ENCODE data around the gene CGRRF1.

The CGRRF1 gene

DNA sequence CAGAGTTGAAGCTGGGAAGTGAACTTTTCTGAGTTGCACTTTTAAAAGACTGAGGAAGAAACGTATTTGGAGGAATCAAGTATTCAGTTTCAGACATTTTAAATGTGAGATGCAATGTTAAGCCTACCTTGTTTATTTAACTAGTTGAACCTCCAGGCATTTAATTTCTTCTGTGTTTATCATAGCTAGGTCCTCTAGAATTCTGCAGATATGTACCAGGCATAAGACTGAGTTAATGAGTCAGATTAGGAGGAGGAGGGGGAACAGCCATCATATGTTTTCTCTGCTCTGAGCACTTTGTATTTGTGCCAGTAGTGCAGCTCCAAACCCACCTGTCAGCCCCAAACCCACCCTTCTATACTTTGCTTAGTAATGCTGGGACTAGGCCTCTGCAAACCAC, 40.8 kb downstream of the CGRRF1 start:
- DNase-seq = no peak

DNA sequence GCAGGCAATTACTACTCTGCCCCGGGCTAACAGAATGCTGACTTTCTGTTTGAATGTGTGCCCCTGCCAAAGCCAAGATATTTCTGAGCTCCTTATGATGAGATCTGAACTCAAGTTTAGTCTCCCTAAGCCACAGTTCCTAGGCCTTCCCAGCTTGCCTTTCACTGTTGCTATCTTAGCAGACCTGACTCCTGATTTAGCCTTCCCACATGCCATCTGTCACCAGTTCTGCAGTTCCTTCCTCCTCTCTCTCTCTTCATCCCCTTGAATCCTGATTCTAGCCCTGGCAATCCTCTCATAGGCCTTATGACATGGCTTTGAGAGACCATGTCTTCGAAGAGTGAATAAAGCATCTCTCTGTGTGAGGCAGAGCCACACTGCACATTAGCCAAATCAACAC, 44.7 kb downstream of the CGRRF1 start:
- no peak for DNase-seq

DNA sequence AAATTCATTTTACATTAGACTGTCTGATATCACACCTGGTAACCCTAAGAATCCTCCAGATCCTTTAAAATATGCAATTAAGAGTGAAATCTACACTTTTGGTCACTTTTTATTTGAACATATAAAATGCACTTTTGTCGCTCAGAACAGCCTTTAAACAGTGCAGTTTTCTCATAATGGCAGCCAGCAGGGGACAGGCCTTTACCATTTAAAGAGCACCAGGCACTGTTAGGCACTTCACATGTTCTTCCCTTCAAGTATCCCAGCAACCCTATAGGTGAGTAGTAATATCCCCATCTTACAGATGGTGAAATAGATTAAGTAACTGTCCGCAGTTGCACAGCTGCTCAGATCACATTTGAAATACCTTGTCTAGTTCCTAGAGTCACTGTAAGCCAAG, 45.9 kb downstream of the CGRRF1 start:
- DNase-seq = no peak

DNA sequence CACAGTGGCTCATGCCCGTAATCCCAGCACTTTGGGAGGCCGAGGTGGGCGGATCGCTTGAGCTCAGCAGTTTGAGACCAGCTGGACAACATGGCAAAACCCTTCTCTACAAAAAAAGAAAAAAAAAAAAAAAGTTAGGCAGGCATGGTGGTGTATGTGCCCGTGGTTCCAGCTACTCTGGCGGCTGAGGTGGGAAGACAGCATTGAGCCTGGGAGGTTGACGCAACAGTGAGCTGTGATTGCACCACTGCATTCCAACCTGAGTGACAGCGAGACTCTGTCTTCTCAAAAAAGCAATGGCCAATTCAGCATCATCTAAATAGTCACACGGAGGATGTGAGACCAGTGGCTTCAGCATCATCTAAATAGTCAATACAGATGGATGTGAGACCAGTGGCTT, 46.8 kb downstream of the CGRRF1 start:
- no peak for DNase-seq

DNA sequence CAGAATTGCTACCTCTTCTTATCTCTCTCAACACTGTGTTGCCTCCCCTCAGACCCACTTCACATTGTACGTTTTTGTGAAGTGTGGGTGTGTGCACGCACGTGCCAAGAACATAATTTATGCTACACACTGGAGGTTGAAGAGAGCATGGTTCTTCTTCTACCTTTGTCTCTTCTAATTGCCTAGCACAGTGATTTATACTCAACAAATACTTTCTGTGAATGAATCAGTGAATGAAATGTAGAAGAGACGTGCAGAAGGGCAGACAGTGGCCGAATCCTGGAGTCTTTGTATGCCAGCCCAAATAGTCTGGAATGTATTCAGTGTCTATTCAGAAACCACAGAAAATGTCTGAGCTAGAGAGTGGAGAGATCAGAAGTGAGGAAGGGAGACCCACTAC, 52.6 kb downstream of the CGRRF1 start:
- no peak for DNase-seq

DNA sequence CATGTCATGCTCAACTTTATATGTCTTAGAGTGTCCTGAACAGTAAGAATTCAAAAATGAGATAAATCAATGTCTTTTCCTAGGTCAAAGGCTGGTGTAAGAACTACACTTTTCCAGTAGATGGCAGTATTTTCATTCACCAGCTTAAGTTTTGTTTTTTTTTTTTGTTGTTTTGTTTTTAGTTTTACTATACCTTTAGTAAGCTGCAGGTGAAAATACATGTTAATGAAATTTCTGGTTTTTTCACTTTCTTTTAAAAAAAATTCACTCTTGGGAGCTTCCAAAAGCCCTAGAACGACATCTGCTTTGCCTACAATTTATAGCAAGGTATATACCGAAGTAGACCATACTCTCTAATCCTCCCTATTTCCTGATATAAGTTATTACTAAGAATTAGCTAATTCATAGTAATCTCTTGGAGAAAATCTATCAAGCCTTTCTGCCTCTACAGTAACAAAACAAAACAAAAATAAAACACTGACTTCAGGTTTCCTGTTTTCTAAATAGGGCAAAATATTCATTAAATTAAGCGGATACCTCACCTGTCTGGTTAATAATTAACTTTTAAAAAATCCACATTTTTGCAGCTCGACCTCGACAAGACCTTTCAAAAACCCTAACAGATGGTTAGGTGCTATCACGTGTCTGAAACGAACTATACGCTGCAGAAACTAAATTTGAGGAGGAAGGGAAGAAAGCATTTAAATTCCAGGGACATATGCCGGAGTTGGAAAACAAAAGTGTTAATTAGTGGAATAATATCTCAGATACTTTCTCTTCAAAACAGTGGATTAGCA, 54.6 kb downstream of the CGRRF1 start:
- peak; percentile 22 for DNase-seq

DNA sequence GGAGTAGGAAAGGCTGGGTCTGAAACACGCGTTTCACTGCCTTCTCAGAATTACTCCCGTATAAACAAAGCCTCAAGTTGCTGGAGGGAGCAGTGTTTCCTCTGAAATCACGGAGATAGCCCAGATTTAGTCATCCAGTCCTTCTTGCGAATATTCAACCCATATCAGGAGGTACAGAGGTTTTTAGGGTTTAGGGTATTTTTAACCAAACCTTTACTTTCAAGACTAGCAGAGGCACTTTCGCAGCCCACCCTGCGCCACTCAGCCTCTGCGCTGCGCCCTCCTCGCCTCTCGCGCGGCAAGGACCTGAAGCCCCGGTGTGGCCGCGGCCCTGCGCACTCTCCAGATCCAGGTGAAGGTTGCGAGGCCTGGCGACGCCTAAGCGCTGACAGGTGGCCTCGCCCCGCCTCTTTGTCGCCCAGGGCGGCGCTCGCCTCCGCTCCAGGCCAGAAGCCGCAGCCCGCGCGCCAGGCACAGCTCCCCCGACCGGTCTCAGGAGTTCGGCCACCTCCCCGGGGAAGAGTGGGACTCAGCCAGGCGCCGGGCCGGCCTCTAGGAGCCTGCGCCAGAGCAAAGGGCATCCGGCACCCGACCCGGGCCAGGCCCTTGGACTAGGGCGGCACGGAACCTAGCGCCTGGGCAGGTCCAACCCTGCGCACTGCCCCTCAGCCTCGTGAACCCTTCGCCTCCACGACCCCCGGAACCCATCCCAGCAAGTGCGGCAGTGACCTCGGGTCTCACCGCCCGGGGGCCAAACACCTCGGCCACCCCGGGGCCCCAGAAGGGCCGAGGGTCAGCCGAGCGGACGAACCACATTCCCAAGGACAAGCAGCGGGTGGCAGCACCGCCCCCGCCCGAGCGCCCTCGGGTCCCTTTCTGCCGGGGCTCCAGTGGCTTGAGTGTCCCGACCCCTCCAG, 55.4 kb downstream of the CGRRF1 start:
- peak; percentile 60 for DNase-seq

DNA sequence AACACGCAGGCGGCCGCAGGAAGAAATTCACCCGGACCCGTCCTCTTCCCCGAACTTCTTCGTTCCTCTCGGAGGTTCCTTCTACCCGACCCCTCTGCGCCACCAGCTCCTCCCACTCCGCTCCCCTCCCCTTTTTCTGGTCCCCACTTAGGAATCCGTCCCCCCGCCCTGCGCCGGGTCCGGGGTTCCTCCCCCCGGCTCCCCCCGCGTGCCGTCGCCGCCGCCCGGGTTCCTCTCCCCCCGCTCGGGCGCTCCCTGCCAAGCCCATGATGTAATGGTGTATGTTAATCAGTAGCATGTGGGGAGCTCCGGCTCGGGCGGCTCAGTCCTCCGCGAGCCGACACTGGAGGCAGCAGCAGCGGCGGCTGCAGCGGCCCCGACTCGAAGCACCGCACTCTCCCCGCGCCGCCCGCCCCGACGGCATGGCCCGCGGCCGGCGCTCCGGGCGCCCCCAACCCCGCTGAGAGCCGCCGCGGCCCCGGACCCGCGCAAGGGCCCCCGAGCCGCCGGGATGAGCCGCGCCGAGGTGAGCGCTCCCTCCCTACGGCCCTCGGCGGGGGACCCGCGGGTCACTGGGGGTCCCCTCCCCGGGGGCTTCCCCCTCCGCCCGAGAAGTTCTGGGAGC, 56.2 kb downstream of the CGRRF1 start:
- peak; percentile 35 for DNase-seq

DNA sequence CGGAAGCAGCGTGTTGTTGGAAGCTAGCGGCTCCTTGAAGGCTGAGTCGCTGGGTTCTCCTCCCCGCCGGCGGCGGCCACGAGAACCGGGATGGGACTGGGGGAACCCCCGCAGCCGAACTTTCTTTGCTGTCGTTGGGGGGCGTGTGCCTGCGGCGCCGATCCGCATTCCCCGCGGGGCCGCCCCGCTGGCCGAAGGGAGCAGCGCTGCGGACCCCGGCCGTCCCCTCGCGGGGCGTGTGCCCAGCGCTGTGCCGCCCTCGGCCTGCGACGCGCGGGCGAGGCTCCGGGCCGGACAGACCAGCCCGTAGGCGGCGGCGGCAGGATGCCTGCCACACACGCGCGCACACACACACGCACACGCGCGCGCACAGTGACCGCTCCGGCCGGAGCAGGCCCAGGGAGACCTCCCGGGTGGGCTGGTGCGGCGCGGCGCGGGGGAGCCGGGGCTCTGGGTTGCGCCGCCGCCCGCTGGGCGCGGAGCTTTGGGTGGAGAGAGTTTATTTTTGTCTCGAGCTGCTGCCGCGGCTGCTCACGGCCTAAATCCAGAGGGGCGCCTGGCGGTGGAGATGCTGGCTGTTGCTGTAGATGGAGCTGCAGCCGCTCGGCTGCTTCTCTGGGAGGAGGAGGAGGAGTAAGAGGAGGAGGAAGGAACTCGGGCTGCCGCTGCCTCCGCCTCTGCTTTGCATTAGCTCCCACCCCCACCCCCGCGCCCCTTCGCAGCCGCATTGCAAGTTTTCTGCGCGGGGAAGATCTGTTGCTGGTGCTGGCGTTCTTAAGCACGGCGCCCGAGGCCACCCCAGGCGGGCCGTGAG, 56.9 kb downstream of the CGRRF1 start, which contains the start of gene SAMD4A:
Gene SAMD4A (plus strand): TSS at position 719 of the 814 bp plus-strand sequence. CDS start 789 bp downstream, outside the sequence.
- DNase-seq = peak; percentile 27

DNA sequence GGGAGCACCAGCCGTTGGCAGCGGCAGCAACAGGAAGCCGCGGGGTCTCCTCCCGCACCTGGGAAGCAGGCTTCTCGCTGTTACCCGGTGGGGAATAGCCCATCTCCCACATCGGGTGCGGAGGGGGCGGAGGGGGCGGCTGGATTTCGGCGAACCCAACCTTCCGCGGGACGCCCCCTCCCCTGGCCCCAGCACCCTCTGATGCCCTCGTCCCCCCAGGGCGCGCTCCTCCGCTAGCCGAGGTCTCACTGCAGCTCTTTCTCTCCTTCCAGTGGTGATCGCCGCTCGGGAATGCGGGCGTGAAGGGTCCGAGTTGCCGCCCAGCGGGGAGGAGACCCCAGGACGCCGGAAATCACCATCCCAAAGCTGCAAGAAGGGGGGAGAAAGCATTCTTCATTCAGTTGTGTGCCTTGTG, 57.5 kb downstream of the CGRRF1 start:
- no peak for DNase-seq

DNA sequence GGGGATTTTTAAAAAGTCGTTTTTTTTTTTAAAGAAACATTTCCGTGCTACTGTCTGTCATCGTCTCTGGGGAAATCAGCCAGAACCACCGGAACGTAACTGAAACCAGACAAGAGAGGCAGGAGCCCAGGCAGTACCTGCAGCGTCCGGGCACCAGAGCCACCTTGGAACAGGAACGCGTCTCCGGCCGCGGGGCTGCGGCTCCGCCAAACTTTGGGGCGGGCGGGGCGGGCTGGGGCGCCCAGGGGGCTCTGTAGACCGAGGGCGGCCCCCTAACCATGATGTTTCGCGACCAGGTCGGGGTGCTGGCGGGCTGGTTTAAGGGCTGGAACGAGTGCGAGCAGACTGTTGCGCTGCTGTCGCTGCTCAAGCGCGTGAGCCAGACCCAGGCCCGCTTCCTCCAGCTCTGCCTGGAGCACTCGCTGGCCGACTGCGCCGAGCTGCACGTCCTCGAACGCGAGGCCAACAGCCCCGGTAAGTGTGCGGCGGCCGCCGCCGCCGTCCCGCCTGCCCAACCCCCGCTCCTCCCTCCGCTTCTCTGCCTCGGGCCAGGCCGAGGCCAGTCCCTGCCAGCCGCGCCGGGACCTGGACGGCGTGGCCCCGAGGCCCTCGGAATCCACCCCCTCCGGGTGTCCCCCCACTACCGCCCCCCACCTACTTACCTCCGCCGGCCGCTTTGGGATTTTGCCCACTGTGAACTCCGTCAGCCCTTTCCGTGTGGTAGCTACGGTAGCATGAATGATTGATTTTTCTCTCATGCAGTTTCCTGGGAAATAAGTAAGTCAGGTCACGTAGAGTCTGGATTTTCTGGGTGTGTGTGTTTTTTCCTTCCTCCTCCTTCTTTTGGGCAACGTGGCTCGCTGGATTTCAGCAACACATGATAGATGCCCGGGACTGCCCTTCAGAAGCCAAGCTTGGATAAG, 58.2 kb downstream of the CGRRF1 start:
- peak; percentile 16 for DNase-seq

DNA sequence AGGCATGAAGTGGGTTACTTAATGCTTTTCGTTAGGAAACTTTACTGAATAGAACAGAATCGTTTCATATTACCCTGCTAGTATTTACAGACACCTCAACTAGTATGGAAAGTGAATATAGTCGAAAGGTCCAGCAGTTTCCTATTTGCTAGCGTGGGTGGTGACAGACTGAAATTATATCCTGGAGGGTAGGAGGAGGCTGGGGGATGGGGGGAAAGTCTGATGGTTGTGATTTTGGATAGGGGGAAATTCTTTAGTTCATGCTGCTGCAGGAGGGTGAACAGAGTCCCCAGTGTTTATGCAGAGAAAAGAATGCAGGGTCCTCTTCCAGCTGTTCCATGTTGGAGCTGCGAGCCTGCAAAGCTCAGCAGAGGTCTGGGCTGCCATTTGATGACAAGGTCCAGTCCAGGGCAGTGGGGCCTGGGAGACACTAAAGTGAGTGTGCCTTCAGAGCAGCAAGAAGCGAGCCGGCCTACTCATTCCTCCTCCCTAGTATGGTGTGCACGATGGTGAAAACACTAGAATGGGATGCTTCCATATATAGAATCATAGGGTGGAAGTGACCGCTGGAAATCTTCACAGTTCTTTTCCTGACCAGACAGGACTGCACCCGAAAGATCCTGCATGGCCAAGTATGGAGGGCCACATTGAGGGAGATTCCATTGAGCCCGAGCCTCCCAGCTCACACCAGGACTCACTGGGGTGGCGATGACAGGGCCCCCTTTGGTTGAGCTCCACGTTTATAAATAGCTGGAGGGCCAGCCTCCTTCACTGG, 59.3 kb downstream of the CGRRF1 start:
- DNase-seq = no peak

DNA sequence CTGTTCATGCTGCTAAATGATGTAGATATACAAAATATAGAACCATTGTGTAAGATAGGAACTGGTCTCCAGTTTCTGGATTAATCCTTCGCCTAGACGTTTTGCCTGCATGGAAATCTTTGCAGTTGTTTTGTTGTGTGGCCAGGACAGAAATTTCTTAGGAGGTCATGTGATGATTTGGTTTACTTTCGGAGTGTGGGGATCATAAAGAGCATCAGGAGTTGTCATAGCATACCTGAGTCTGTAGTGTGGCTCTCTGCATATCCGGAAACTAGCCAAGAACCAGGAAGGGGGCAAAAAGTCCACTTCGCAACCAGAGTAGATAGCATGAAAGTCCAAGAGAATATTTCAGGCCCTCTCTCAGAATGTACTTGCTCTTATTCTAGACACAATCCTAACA, 60.3 kb downstream of the CGRRF1 start:
- no peak for DNase-seq

DNA sequence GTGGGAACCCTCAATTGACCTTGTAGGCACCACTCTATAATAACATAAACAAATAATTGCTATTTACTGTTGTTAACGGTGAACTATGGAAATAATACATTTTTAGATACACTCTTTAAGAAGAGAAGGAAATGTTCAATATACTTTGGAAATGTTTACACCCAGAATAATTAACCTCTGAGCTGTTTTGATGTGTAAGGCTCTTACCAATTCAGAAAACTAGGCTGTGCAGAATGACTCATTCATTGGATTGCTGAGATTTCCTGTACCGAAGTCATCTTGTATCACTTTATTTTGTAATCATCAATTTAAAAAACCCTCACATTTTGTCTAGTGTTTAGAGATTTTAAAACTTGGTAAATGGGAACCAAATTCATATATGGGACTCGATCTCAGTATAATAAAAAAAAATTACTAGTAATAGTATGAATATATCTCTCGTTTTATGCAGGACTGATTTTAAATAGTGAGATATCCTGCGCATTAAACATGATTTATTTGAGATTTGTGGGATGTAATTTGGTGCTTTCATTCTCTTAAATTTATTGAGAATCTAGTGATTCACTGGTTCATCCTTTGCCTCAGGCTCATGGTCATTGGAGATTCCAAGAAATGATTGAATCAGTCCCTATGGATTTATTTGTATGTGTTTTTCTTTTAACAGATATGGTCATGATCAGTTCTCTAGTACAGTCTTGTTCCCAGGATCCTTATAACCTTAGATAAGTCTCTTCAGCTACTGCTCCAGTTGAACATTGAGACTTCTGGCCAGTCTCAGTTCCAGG, 61.1 kb downstream of the CGRRF1 start:
- no peak for DNase-seq

DNA sequence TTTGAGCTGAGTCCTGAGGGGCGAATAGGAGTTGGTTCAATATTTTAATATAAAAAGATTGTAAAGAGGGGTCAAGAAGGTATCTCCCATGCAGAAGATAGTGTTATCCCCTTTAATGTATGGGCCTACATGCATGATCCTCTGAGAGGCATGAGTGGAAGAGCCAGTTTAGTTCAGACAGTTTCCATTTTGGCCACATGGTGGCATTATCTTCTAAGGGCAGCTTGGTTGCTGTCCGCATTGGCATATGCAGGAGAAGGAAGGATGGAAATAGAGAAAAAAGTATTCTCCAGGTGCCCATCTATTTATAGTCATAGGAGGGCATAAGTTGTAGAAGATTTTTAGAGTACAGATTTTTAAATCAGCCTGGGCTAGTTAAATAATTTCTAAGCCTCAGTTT, 62.6 kb downstream of the CGRRF1 start:
- no peak for DNase-seq

DNA sequence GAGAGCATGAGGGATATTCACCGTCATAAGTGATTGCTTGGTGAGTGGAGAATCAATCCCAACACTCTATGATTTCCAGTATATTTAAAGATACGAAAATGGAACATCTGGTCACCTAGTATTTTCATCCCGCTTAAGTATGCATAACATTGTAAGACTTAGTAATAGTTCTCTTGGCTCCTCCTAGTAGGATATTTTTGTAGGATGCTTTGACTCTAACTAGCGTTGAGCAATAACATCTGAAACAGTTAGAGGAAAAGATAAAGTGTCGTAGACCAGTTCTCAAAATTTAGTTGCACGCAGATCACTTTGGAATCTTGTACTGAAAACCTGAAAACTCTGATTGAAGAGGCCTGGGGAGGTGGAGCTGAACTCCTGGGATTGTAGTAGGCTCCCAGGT, 64.8 kb downstream of the CGRRF1 start:
- DNase-seq = no peak

DNA sequence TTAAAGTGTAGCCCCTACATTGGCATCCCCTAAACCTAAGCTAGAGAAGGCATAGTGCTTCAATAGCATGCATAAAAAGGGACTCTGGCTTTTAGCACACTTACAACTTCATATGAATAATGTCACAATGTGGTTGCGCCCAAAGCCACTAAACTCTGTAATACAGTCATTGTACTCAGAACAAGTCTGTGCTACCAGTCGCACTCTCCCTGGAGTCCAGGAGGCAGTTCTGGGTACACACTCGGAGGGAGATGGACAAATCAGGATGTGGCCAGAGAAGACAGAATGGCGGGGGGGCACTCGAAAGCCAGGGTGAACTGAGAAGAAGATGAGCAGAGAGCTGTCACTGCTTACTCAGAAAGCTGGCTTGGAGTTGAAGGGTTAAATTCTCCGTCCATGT, 67.8 kb downstream of the CGRRF1 start:
- no peak for DNase-seq

DNA sequence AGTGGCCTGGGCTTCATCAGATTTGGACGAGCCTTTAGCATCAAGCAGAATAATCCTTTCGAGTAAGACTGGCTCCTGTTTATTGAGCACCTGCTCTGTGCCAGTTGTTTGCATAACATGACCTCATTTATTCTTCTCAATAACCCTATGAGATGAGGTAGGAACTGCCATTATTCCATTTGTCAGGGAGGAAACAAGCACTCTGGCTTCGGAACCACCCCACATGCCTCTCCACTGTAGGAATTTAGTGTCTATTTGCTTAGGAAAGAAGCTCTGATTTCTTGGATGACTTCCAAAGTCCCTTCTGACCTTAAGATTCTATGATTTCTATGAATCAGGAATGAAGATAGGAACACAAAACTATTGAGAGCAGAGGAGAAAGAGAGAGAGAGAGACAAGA, 68.3 kb downstream of the CGRRF1 start:
- DNase-seq = no peak

DNA sequence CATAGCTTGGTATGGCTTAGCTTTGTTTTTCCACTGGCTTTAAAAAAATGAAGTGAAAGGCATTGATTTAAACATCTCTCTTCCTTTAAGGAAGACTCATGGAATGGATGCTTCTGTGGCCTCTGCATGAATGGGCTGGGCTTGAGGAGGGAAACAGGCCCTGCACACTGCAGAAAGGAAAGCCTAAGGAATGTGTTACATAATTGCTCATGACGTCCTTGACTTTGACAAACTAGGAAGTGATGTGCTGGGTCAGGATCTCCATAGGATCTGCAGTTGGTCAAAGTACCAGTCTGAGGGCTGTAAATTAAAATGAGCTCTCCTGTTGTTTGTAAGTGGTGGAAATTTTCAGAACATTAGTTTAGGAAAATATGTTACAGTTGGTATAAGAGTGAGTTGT, 69.9 kb downstream of the CGRRF1 start:
- DNase-seq = no peak

DNA sequence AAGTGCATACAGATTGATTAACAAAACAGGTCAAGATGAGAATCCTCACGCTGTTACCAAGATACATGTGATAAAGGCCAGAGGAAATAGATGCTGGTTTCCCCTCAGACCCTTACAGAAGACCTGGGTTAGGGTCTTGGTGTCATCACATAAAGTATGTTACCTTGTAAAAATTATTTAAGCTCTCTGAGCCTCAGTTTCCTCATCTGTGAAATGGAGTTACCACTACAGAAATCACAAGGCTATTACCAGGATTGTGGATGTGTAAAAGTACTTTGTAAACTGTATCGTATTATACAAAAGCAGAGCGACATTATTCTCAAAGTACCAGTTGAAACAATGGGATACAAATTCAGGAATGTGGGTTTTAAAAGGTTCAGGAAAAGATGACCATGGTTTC, 71.2 kb downstream of the CGRRF1 start:
- no peak for DNase-seq

All from NCI-H526 treated with DMSO at 0.1 percent for 48 hours (cell line).